Nephron progenitor cell (in vitro differentiated cells): Measurements from ENCODE around the gene MMS19.

Experiments used
- DNase-seq: peaks from one replicate; pipeline ENCODE4 v3.0.0; 2021
- H3K27ac Mint-ChIP-seq: 2 replicates; pipeline ENCODE4 v1.8.0; 2021; ENCODE audit warnings: mild to moderate bottlenecking, moderate library complexity, mixed read lengths
- H3K27me3 Mint-ChIP-seq: 2 replicates; pipeline ENCODE4 v1.8.0; 2021; ENCODE audit warnings: mild to moderate bottlenecking, low read depth, mixed read lengths; ENCODE audit not compliant: poor library complexity
- H3K36me3 Mint-ChIP-seq: 2 replicates; pipeline ENCODE4 v1.8.0; 2021; ENCODE audit warnings: low read depth, mixed read lengths
- H3K4me1 Mint-ChIP-seq: 2 replicates; pipeline ENCODE4 v1.8.0; 2021; ENCODE audit warnings: mixed read lengths
- H3K4me3 Mint-ChIP-seq: 2 replicates; pipeline ENCODE4 v1.8.0; 2021; ENCODE audit warnings: mild to moderate bottlenecking, moderate library complexity, mixed read lengths
- H3K9me3 Mint-ChIP-seq: 2 replicates; pipeline ENCODE4 v1.8.0; 2021; ENCODE audit warnings: mild to moderate bottlenecking, moderate library complexity, mixed read lengths
- CTCF ChIP-seq: fragments of 200-600 bp; sonication (generic); IDR thresholded peaks from 2 replicates; pipeline ENCODE4 v1.5.0; 2021; ENCODE audit warnings: antibody characterized with exemption

The MMS19 gene

GRCh38 chr10:97517096-97517750 is 19.0 kb upstream of the MMS19 start:
- TF ChIP-seq CTCF: no peak
- Mint-ChIP-seq H3K27ac (peak overlapping the region; percentile 83), H3K4me3 (no peak overlapping the region), H3K9me3 (no peaks in the 10 kb centered on the region), H3K36me3 (no peaks in the 10 kb centered on the region), H3K27me3 (peaks cover 14% of the 10 kb centered on the region), H3K4me1 (peaks cover 64% of the 10 kb centered on the region)
- DNase-seq: no peak

GRCh38 chr10:97515271-97515978 is 17.2 kb upstream of the MMS19 start:
- peaks cover 3% of the 10 kb centered on the region for H3K27me3 Mint-ChIP-seq
- H3K4me3 Mint-ChIP-seq: peak overlapping the region; percentile 22

GRCh38 chr10:97514344-97514743 is 16.1 kb upstream of the MMS19 start:
- Mint-ChIP-seq H3K27ac (no peak overlapping the region), H3K9me3 (no peaks in the 10 kb centered on the region), H3K4me1 (peaks cover 58% of the 10 kb centered on the region), H3K4me3 (no peak overlapping the region), H3K27me3 (peaks cover 6% of the 10 kb centered on the region), H3K36me3 (no peaks in the 10 kb centered on the region)
- no peak for TF ChIP-seq CTCF
- DNase-seq: no peak

More at GRCh38 chr10:97515271-97515978, 17.2 kb upstream of the MMS19 start:
- TF ChIP-seq CTCF: no peak
- peak overlapping the region; percentile 72 for H3K27ac Mint-ChIP-seq
- no peaks in the 10 kb centered on the region for H3K36me3 Mint-ChIP-seq
- no peak for DNase-seq
- peaks cover 60% of the 10 kb centered on the region for H3K4me1 Mint-ChIP-seq
- no peaks in the 10 kb centered on the region for H3K9me3 Mint-ChIP-seq

GRCh38 chr10:97512993-97513392 is 14.8 kb upstream of the MMS19 start:
- Mint-ChIP-seq H3K27ac (no peak overlapping the region), H3K4me1 (peaks cover 63% of the 10 kb centered on the region), H3K27me3 (peaks cover 6% of the 10 kb centered on the region), H3K9me3 (no peaks in the 10 kb centered on the region), H3K36me3 (no peaks in the 10 kb centered on the region), H3K4me3 (no peak overlapping the region)
- TF ChIP-seq CTCF: no peak
- no peak for DNase-seq

GRCh38 chr10:97511711-97512440 is 13.7 kb upstream of the MMS19 start:
- Mint-ChIP-seq H3K27me3 (peaks cover 3% of the 10 kb centered on the region), H3K27ac (no peak overlapping the region), H3K4me3 (no peak overlapping the region), H3K9me3 (no peaks in the 10 kb centered on the region), H3K36me3 (no peaks in the 10 kb centered on the region), H3K4me1 (peaks cover 57% of the 10 kb centered on the region)
- DNase-seq: no peak
- no peak for TF ChIP-seq CTCF
